DMS153 treated with DMSO at 0.1 percent for 48 hours (cell line): ENCODE results near the gene AK1.
"Not testable (repeated sequence)": the region's sequence is repeated elsewhere in the genome, so short reads cannot be mapped to it uniquely, and the experiment has no call there.

Experiments used
- DNase-seq: peaks from one replicate; lab custom pipeline; 2025; ENCODE audit not compliant: unreplicated experiment; lab: John Stamatoyannopoulos, UW

Gene AK1

GRCh38 chr9:127884976-127885490, 7.6 kb upstream of the AK1 start:
- no peak for DNase-seq

DNA sequence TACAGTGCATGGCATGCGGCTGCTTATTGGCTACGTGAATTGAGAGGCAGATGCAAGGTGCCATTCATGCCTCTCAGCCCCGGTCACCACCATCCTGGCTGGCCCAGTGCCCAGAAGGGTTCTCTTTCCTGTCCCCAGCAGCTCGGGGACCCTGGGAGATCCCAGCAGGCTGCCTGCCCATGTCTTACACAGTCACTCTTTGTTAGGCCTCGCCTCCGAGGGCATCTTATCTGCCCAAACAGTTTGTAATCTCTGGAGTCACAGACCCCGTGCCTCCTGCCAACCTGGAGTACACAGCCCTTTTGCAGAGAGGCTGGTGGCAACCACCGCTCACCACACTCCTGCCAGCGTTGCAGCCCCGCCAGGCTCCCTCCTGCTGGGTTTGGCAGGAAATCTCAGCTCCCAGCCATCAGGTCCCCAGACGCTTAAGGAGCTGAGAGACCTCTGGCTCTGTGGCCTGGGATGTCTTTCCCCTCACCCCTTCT, 7.0 kb upstream of the AK1 start:
- DNase-seq = peak; percentile 52

- no peak for DNase-seq
These were observed 6.5 kb upstream of the AK1 start for GRCh38 chr9:127883959-127884358.

GRCh38 chr9:127881715-127882114, 4.2 kb upstream of the AK1 start:
- not testable (repeated sequence) for DNase-seq

GRCh38 chr9:127880143-127880542, 2.7 kb upstream of the AK1 start:
- no peak for DNase-seq

DNA sequence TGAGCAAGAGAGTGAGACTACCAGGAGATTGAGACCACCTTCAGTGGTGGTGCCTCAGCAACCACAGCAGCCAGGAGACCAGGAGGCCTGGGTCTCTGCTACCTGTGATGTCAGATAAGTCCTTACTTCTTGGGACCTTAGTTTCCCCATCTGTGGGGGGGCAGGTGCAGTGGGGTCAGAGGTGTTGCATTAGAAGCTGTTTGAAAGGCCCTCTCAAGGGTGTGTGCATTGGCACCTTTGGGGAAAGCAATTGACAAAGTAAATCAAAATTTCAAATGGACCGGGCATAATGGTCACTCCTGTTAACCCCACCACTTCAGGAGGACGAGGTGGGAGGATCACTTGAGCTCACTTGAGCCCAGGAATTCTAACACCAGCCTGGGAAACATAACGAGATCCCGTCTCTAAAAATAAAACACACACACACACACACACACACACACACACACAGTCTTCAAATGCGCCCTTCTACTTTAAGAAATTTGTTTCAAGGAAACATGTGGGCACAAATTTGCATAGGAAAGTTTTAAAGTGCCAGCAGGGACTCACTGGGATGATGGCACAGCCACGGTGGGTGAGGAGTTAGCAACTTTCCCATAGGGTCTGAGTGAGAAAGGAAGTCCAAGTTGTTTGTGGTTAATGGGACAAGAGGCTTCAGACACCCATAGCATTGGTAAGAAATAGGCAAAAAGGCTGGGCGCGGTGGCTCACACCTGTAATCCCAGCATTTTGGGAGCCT, 1.3 kb upstream of the AK1 start:
- DNase-seq = no peak

DNA sequence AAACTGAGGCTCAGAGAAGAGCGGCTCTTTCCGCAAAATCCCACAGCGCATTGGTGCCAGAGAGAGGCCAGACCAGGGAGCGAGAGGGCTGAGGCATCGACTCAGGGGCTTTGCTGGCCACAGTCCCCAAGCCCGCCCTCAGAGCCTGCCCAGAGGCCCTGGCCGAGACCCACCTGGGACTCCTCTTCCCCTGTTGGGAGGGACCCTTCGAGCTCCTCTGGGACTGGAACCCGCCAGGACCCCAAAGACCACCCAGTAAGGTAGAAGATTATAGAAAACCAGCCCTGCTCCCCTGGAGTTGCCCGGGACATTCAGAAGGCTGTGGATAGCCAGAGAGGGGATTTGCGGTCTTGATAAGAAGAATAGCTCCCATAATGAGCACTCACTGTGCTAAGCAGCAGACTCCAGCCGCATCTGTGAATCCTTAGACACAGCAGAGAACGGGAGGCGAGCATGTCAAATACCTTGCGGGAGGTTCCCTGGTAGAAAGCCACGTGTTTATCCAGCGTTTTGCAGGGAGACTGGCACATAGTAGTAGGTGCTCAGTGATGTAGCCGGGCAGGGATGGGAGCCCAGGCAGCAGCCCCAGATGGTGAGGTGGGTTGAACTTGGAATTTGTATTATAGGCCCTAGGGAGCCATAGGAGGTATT, 651 bp upstream of the AK1 start:
- no peak for DNase-seq

DNA sequence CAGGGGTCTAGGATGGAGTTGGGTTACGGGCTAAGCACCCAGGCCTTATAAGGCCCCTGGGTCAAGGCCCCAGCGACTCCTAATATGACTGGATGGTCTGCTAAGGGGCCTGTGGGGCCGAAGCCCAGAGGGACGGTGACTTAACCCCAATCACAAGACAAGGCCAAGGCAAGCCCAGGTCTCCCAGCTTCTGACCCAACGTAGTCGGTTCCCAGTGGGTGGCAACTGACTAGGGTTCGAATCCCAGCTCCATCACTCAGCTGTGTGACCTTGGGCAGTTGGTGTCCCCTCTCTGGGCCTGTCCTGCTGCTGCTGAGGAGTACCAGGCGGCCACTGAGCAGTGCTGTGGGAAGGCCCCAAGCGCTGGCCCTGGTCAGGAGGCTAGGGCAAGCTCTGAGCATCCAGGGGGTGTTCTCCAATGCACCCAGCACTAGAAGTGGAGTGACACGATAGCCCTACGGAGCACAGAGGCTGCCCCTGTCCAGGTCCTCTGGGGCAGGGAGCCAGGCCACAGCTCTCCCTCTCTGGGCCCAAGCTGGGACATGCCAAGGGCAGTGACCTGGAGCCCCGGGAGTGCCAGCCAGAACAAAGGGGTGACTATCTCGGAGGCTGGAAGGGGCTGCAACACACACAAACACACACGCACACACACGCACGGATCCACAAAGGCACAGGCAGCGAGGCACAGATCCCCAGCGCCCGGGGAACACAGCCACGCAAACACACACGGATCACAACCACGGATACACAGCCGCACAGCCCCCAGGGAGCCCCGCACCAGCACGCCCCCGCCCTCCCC, 512 bp downstream of the AK1 start:
- DNase-seq = no peak

DNA sequence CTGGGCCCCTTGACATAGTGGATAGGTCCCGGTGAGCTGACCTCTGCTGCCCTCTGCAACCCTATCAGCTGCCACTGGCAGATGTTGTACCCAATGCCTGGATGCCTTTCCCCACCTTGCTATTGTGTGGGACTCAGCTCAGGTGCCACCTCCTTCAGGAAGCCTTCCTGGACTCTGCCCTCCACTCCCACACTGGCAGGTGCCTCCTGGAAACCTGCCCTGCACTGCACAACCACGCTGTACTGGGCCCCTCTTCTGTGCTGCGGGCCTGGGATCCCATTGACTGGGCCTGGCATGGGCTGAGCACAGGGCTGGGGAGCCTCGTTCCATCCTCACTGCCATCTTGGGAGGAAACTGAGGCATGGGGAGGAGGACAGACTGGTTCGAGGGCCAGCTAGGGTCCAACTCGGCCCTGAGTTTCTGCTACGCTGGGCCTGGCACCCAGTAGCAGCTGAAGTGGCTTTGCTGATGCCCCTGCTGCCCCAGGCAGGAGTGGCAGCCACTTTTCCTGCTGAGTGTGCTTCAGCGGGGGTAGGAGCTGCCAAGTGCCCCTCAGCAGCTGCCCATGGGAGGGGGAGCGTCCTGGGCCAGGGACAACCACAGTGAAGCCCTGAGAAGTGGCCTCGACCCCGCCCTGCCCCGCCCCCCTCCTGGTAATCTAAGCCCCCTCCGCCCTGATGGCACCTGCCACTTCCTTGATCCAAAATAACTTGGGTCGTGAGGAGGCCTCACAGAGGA, 1.3 kb downstream of the AK1 start:
- no peak for DNase-seq

DNA sequence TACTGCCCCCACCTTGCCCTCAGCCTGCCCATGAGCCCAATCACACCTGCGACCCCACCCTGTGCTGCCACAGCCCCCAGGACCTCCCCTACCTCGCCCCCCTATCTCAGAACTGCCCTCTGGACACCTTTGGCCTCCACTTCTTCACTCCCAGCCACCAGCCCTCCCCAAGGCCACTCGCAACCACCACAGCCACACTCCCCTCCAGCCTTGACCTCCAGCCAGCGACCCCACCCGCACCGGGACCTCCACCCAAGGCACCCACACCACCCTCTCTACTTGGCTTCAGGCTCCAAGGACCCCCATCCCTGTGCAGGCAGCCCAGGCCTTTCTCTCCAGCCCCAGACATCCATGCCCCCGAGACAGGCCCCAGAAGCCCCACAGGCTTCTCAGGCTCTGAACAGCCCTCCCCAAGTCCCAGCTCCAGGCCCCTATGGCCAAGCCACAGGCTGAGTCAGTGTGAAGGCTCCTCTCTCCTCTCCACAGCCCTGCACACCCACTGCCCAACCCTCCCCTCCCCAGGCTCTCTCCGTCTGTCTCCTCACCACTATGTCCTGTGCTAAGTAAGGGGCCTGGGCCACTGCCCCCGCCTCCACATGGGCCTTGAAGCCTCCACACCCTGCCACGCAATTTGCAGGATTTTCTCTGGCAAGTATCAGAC, 2.0 kb downstream of the AK1 start:
- no peak for DNase-seq

DNA sequence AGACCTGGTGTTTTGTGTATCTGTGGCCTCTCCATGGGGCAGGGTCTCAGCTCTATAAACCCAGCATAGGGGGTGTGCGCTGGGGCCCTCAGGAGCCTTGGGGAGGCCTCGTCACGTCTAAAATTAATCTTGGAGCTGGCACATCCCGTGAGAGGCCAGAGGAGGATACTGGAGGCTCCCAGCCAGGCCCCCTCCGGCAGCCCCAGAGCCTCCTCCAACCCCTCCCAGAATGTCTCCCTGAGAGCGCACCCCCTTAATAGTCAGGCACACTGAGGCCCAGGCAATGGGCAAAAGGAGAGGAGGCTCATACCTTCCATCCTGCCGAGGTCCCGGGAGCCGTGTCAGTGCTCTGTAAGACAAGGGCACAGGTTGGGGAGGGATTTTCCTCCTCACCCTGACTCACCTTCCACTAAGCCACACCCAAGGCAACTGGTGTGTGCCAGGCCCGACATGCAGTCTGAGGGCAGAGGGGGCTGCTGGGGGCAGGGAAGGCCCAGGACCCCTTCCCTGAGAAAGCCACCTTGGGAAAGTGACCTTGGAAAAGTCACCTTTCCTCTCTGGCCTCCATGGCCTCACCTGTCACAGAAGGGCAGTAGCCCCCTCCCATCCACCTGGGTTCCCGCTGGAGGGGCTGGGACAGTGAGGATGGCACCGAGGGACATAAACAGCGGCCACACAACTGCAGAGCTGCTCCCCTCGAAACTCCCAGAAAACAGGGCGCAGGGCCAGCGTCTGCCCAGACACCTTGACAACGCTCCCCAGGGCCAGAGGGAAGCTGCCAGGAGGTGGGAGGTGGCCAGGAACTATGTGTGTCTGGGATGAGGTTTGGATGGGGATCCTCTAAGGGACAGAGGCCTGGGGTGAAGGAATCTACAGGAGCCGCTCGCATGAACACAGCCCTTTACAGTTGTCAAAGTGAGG, 2.9 kb downstream of the AK1 start:
- DNase-seq = no peak

- no peak for DNase-seq
These were observed 3.6 kb downstream of the AK1 start for GRCh38 chr9:127873886-127874285.

DNA sequence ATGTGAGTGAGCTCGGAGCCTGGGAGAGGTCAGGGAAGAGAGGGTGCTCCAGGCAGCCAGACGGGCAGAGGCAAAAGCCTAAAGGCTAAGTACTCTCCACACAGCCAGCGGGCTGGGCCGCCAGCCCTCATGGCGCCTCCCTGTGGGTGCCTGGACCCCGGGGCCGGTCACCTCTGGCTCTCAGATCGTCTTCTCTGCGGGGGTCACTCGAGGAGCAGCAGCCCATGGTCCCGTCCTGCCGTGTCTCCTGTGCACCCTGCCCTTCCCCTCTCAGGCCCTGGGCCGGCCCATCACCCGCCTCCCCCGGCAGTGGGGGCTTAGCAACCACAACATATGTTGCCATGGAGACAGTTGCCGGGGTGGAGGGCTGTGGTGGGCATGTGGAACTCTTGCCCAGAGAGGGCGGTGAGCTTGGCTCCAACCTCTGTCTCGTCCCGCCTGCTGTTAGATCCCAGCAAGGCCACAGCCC, 4.2 kb downstream of the AK1 start:
- DNase-seq = no peak

GRCh38 chr9:127872369-127873222, 4.9 kb downstream of the AK1 start:
- no peak for DNase-seq

DNA sequence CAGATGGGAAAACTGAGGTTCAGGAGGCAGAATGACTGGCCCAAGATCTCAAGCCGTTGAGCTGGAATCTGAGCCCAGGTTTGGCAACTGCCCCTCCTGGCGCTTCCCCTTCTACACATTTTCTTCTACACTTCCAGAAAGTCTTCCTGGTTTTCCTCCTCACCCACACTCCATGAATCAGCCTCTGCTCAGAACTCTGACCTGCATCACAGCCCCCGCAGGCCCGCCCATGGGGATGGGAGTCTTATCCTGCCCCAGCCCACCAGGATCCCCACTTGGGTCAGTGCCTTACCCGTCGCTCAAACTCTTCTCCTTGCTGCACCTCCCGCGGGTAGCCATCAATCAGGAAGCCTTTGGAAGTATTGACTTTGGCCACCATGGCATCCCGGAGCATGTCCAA, 5.9 kb downstream of the AK1 start:
- DNase-seq = no peak

DNA sequence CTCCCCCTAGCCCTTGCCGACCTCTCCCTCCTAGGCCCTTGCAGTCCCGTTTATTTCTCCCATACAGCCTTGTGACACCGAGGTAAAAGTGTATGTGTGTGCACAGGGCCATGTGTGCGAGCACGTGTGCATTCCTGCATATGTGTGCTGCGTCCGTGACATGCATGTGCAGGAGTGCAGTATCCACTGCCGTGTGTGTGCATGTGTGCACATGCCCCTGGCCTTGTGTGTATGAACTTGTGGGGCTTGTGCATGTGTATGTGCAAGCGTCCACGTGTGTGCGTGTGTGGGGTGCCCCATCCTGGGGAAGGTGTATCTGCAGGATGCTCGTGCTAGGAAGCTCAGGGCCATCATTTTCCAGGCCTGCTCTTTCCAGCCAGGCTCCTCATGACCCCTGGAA, 6.6 kb downstream of the AK1 start:
- no peak for DNase-seq

- not testable (repeated sequence) for DNase-seq
These were observed 7.4 kb downstream of the AK1 start for GRCh38 chr9:127870153-127870491.
